GM10266 (cell line): ENCODE results near the gene BCAP29.

Source experiments
- DNase-seq: peaks from one replicate; pipeline ENCODE4 v3.0.0; 2012; ENCODE audit errors: extremely low spot score
- TF ChIP-seq, protein P1 (sequence below): IDR thresholded peaks from 2 replicates; pipeline ENCODE4 v1.5.1; 2012; ENCODE audit warnings: mild to moderate bottlenecking, low read depth; ENCODE audit not compliant: control insufficient read depth, insufficient read depth; ENCODE audit errors: missing control alignments

BCAP29 gene

DNA sequence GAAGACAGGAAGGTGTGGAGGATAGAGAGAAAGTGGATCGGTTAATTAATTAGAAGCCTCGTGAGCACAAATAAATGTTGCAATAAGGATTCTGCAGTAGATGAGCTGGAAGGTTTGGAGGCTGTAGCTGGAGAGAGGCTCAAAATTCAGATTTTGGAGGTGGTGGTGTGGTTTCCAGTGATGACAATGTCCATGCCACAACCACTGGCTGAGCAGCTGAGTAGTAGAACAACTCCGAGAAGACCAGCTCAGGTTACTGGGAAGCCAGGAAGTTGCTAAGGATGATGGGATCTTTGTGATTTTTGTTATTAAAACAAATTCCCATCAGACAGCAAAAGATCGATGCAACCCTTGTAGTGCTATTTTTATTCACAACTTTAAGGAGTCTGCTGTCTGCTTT is 88.2 kb downstream of the BCAP29 start:
- TF ChIP-seq, protein P1, sequence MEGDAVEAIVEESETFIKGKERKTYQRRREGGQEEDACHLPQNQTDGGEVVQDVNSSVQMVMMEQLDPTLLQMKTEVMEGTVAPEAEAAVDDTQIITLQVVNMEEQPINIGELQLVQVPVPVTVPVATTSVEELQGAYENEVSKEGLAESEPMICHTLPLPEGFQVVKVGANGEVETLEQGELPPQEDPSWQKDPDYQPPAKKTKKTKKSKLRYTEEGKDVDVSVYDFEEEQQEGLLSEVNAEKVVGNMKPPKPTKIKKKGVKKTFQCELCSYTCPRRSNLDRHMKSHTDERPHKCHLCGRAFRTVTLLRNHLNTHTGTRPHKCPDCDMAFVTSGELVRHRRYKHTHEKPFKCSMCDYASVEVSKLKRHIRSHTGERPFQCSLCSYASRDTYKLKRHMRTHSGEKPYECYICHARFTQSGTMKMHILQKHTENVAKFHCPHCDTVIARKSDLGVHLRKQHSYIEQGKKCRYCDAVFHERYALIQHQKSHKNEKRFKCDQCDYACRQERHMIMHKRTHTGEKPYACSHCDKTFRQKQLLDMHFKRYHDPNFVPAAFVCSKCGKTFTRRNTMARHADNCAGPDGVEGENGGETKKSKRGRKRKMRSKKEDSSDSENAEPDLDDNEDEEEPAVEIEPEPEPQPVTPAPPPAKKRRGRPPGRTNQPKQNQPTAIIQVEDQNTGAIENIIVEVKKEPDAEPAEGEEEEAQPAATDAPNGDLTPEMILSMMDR: no peak
- DNase-seq: no peak
